DMS153 treated with DMSO at 0.1 percent for 48 hours (cell line): Measurements from ENCODE around the gene DCLK2.

Experiments used
- DNase-seq: peaks from one replicate; lab custom pipeline; 2025; ENCODE audit not compliant: unreplicated experiment; lab: John Stamatoyannopoulos, UW

The DCLK2 gene

DNA sequence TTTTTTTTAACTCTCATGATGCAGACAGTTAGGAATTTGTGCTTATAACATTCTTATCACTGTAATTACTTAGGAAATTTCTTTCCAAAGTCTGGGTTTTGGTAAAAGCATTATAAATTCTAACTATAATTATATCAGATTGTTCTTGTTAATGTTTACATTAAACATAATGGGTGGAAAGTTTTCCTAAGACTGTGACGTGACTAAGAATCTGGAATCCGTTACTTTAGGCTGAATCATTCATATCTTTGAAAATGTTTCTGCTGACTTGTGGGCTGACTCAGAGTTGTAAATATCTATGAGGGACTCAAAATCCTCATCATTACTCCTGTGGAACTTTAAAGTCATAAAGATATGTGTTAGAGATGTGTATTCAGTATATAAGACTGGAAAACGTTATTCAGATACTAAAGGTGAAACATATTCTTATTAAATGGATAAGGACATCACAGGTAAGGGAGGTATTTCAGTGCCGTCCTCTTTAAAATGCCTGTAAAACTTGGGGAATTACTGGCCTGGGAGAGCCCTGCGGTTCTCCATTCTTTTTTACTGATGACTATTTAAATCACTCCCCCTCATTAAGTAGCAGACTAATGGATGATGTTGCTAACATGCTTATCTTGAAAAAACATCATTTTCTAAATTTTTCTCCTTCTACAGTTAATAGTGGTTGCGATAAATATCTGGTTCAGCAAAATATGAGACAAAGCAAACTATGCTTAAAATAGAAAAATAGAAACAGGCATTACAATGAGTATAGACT, 159.0 kb downstream of the DCLK2 start:
- no peak for DNase-seq

DNA sequence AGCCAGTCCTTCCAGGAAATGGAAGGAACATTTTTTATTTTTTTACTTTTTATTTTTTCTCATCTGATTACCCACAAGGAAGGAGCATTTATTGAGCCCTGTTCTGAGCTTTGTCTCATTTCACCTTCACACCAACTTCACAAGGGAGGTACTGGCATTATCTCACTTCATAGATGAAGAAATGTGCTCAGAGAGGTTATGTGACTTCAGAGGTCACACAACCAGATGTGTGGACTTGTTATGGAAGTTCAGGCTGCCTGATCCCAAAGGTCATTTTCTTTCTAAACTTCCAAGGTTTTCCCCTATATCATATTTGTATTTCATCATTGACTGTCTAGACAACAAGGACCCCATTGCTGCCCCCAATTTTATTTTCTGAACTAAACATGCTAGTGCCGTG, 160.3 kb downstream of the DCLK2 start:
- DNase-seq, result no peak

DNA sequence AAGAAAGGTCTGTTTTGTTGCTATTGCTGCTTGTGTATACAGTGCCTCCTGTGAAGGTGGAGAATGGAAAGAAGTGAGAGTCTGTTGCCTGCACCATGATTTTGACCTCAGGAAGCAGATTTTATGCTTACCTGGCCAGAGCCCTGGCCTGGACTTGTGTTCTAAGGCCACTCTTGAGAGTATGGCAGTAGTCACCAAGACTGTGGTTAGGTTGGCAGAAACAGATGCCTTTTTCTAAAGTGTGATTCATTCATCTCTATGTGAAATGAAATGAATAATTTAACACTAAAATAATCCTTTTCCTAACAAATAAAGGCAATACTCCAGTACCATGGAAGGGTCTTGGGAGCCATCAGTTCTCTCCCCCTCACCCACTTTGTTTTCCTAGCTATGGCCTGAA, 161.8 kb downstream of the DCLK2 start:
- no peak for DNase-seq

GRCh38 chr4:150242820-150243458, 164.7 kb downstream of the DCLK2 start:
- DNase-seq, result peak; percentile 33

- DNase-seq, result no peak
Observed at GRCh38 chr4:150243932-150244331, 165.7 kb downstream of the DCLK2 start.

GRCh38 chr4:150244600-150244999, 166.4 kb downstream of the DCLK2 start:
- no peak for DNase-seq

GRCh38 chr4:150247184-150247583, 168.9 kb downstream of the DCLK2 start:
- no peak for DNase-seq

- no peak for DNase-seq
Observed at GRCh38 chr4:150248181-150248580, 169.9 kb downstream of the DCLK2 start.

GRCh38 chr4:150250293-150250997, 172.2 kb downstream of the DCLK2 start:
- DNase-seq, result no peak

GRCh38 chr4:150250998-150251651, 172.9 kb downstream of the DCLK2 start:
- no peak for DNase-seq

- DNase-seq, result no peak
Observed at GRCh38 chr4:150251752-150252190, 173.5 kb downstream of the DCLK2 start.

DNA sequence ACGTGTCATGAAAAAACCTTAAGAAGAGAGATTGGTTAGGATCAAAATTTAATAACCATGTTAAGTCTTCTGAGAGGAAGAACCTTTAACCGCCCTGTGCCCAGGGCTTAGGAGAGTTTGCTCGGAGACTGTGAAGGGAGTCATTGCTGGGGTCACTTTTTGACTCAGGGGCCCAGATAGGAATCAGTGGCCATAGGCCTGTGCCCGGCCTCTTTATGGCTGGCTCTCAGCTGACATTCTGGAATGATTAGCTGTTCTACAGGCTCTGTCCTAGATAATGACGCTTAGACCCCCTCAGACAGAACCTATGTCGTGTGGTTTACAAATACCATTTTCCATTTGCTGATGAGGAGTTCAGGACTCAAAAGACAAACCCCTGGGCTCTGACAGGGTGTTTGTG, 174.1 kb downstream of the DCLK2 start:
- no peak for DNase-seq

DNA sequence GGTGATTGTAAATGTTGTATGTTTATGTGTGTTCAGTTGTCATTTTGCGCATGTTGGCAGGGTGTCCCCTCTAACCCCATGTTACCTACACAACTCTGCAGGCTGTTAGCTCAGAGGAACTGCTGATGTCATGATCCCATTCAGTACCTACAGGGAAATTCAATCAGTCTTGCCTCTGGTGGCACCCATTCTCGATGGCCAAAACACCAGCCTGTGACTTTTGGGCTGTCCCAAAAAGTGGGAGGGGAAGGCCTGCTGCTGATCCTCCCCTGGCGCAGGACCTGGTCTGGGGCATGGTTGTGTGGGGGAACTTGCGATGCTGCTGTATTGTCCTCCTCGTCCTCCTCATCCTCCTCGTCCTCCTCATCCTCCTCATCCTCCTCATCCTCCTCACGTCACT, 174.5 kb downstream of the DCLK2 start:
- DNase-seq, result no peak

- DNase-seq, result no peak
Observed at GRCh38 chr4:150253416-150253815, 175.2 kb downstream of the DCLK2 start.

- DNase-seq, result no peak
Observed at GRCh38 chr4:150253965-150254630, 175.9 kb downstream of the DCLK2 start.

DNA sequence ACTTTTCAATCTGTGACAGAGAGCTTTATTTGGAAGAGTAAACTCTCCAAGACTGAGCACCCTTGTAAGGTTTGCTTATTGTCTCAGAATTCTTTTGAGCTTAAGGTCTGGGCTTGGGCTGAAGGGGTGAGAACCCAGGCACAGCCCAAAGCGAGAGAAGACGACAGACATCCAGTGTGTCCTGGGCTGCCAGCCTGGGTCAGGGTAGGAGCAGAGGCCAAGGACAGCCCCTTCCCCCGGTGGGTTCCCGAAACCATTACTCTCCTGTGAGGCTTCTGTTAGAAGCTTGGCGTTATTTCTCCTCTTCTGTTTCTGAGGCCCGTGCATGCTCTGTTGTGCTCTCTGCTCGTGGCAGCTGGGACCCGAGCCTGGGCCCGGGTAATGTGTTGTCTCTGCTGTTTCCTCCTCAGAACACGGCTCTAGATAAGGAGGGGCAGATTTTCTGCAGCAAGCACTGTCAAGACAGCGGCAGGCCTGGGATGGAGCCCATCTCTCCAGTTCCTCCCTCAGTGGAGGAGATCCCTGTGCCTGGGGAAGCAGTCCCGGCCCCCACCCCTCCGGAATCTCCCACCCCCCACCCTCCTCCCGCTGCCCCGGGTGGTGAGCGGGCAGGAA, 177.5 kb downstream of the DCLK2 start:
- no peak for DNase-seq

GRCh38 chr4:150256225-150256620, 178.0 kb downstream of the DCLK2 start:
- no peak for DNase-seq

DNA sequence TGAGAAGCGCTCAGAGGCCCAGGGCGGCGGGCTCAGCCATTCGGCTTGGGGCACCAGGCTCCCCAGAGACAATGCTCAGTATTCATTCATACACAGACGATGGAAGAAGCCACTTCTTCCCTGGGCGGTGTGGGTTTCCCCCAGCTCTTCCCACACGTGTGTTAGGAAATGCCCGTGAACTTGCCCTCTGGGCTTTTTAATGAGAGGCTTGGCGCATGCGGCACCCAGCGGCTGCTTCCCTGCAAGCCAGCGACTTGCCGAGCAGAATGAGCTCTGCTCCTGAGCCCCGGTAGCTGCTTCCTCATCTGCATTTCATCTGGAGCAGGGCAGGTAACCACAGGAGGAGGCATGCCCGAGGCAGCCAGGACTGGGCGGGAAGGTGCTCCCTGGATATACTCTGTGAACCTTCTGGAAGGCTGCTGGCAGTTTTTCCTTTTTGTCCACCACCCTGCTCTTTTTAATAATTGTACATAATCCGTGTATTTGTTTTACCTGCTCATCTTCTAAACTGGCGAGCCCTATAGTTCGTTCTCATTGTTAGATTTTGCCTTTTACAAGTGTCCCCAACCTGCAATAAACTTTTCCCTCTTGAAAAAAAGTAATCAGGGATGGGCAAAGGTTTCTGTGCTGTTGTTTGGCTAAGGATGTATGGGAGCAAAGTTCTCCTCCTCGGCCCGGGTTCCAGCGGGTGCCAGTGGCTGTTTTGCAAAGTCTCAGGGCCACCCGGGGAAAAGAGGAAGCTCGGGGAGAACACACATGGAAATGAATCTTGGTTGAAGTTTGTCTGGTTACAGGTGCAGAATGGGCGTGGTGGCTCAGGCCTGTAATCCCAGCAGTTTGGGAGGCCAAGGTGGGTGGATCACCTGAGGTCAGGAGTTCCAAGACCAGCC, 178.8 kb downstream of the DCLK2 start:
- DNase-seq, result no peak

DNA sequence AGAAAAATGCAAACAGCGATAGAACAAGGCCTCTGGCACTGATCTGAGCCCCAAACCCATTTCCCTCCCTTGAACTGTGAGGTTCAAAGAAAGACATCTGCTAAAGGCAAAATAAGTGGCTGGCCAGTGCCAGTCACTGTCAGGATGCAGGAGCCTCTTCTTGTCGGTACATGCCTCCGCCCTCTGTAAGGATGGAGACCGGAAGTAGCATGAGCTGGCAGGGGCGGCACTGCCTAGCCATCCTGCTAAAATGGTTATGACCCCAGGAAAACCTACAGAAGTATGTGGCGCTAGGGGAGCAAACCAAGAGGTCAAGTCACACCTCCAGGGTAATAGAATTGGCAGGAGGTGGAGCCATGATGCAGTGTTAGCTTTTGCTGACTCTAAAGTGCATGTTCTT, 180.3 kb downstream of the DCLK2 start:
- no peak for DNase-seq
